Stimulated activated naive CD8-positive, alpha-beta T cell treated with anti-CD3 and anti-CD28 coated beads, Interleukin-15, amount 100 ng/mL, for 72 hours (primary cell): Measurements from ENCODE around the gene MS4A1.
A peak's percentile ranks its signal among the peaks of the same experiment; 100 is the strongest.
"Not testable (repeated sequence)": the region's sequence is repeated elsewhere in the genome, so short reads cannot be mapped to it uniquely, and the experiment has no call there.

Experiments
- ATAC-seq: fragments of 150-1000 bp; cut with Tn5 transposase; 2 replicates; pipeline ENCODE4 v1.10.0; 2021; ENCODE audit warnings: mild to moderate bottlenecking, moderate library complexity
- DNase-seq, 2 donors: peaks; one replicate each; pipeline ENCODE4 v3.0.0; 2021 to 2022
- H3K27ac Mint-ChIP-seq, 2 donors: one replicate each; pipeline ENCODE4 v1.8.0; 2022; ENCODE audit warnings: mild to moderate bottlenecking in 2 of 2, mixed read lengths in 2 of 2, moderate library complexity in 2 of 2
- H3K27me3 Mint-ChIP-seq: one replicate; pipeline ENCODE4 v1.8.0; 2022; ENCODE audit warnings: mixed read lengths
- H3K4me1 Mint-ChIP-seq: one replicate; pipeline ENCODE4 v1.8.0; 2022; ENCODE audit warnings: mild to moderate bottlenecking, mixed read lengths
- H3K4me3 Mint-ChIP-seq, 2 donors: one replicate each; pipeline ENCODE4 v1.8.0; 2022; ENCODE audit warnings: mild to moderate bottlenecking in 2 of 2, mixed read lengths in 2 of 2, moderate library complexity in 1 of 2
- H3K9me3 Mint-ChIP-seq, 2 donors: one replicate each; pipeline ENCODE4 v1.8.0; 2022; ENCODE audit warnings: mixed read lengths in 2 of 2

Gene MS4A1

GRCh38 chr11:60485987-60486386, 30.3 kb downstream of the MS4A1 start:
- Mint-ChIP-seq H3K4me1 (no peaks in the 10 kb centered on the region), H3K4me3 (no peak overlapping the region), H3K9me3 (no peaks in the 10 kb centered on the region), H3K27ac (no peak overlapping the region), H3K27me3 (no peaks in the 10 kb centered on the region)
- no peak for DNase-seq
- ATAC-seq, result peak; percentile 76

- DNase-seq, result no peak
- Mint-ChIP-seq H3K4me3 (no peak within 1 kb of the TSS), H3K27ac (no peak within 1 kb of the TSS), H3K4me1 (no peaks in the 10 kb centered on the region), H3K9me3 (no peaks in the 10 kb centered on the region), H3K27me3 (peaks cover 8% of the 10 kb centered on the region)
- ATAC-seq, result no peak
Observed at GRCh38 chr11:60492488-60493009, 36.9 kb downstream of the MS4A1 start, which contains the start of gene MS4A12. Gene MS4A12, plus strand, starts transcription at chr11:60492778. Its CDS starts 4,541 bp downstream, at chr11:60497319.

GRCh38 chr11:60493454-60493853, 37.8 kb downstream of the MS4A1 start:
- Mint-ChIP-seq H3K4me3 (no peak overlapping the region), H3K27ac (no peak overlapping the region), H3K9me3 (no peaks in the 10 kb centered on the region), H3K4me1 (peaks cover under 1% of the 10 kb centered on the region), H3K27me3 (peaks cover 16% of the 10 kb centered on the region)
- ATAC-seq, result no peak
- DNase-seq, result no peak

- peaks cover 7% of the 10 kb centered on the region for H3K4me1 Mint-ChIP-seq
- no peak overlapping the region for H3K4me3 Mint-ChIP-seq
- H3K27ac Mint-ChIP-seq, result peak overlapping the region in 1 of 2 donors; percentile 15
- peaks cover 44% of the 10 kb centered on the region for H3K27me3 Mint-ChIP-seq
- ATAC-seq, result no peak
- no peak for DNase-seq
- H3K9me3 Mint-ChIP-seq, result no peaks in the 10 kb centered on the region
Observed at GRCh38 chr11:60498399-60498798, 42.8 kb downstream of the MS4A1 start.

GRCh38 chr11:60498853-60499252, 43.2 kb downstream of the MS4A1 start:
- DNase-seq, result no peak
- Mint-ChIP-seq H3K9me3 (no peaks in the 10 kb centered on the region), H3K27me3 (peaks cover 44% of the 10 kb centered on the region), H3K4me1 (peaks cover 7% of the 10 kb centered on the region), H3K27ac (peak overlapping the region in 1 of 2 donors; percentile 15), H3K4me3 (no peak overlapping the region)
- no peak for ATAC-seq

GRCh38 chr11:60500276-60500910, 44.7 kb downstream of the MS4A1 start:
- ATAC-seq (no peak), DNase-seq (no peak)
- H3K27me3 Mint-ChIP-seq, result peaks cover 44% of the 10 kb centered on the region
- no peak overlapping the region for H3K27ac Mint-ChIP-seq
- no peaks in the 10 kb centered on the region for H3K9me3 Mint-ChIP-seq
- H3K4me3 Mint-ChIP-seq, result no peak overlapping the region
- peaks cover 21% of the 10 kb centered on the region for H3K4me1 Mint-ChIP-seq

- DNase-seq (no peak), ATAC-seq (no peak)
- H3K4me1 Mint-ChIP-seq, result peaks cover 21% of the 10 kb centered on the region
- no peak overlapping the region for H3K27ac Mint-ChIP-seq
- peaks cover 54% of the 10 kb centered on the region for H3K27me3 Mint-ChIP-seq
- no peaks in the 10 kb centered on the region for H3K9me3 Mint-ChIP-seq
- no peak overlapping the region for H3K4me3 Mint-ChIP-seq
Observed at GRCh38 chr11:60502221-60502775, 46.7 kb downstream of the MS4A1 start.

- peaks cover 3 to 7% of the 10 kb centered on the region in 2 donors for H3K9me3 Mint-ChIP-seq
- H3K4me1 Mint-ChIP-seq, result peaks cover 14% of the 10 kb centered on the region
- DNase-seq, result peak; percentile 28 to 42
- H3K4me3 Mint-ChIP-seq, result no peak overlapping the region
- peak overlapping the region in 1 of 2 donors; percentile 62 for H3K27ac Mint-ChIP-seq
- ATAC-seq, result peak; percentile 88
- H3K27me3 Mint-ChIP-seq, result peaks cover 51% of the 10 kb centered on the region
Observed at GRCh38 chr11:60504219-60504905, 48.7 kb downstream of the MS4A1 start.

- not testable (repeated sequence) for H3K27ac Mint-ChIP-seq, ATAC-seq, H3K4me3 Mint-ChIP-seq, DNase-seq, H3K4me1 Mint-ChIP-seq, H3K9me3 Mint-ChIP-seq
- peaks cover 38% of the 10 kb centered on the region for H3K27me3 Mint-ChIP-seq
Observed at GRCh38 chr11:60509609-60510008, 54.0 kb downstream of the MS4A1 start.

- H3K27me3 Mint-ChIP-seq, result peaks cover 42% of the 10 kb centered on the region
- not testable (repeated sequence) for H3K4me1 Mint-ChIP-seq, H3K27ac Mint-ChIP-seq, H3K4me3 Mint-ChIP-seq, ATAC-seq, DNase-seq, H3K9me3 Mint-ChIP-seq
Observed at GRCh38 chr11:60510209-60510608, 54.6 kb downstream of the MS4A1 start.

- ATAC-seq (no peak), DNase-seq (no peak)
- no peak overlapping the region for H3K27ac Mint-ChIP-seq
- peaks cover 51% of the 10 kb centered on the region for H3K27me3 Mint-ChIP-seq
- H3K4me1 Mint-ChIP-seq, result no peaks in the 10 kb centered on the region
- H3K9me3 Mint-ChIP-seq, result peaks cover 3 to 7% of the 10 kb centered on the region in 2 donors
- no peak overlapping the region for H3K4me3 Mint-ChIP-seq
Observed at GRCh38 chr11:60511393-60511792, 55.7 kb downstream of the MS4A1 start.

- peaks cover 3 to 5% of the 10 kb centered on the region in 2 donors for H3K9me3 Mint-ChIP-seq
- peaks cover 38% of the 10 kb centered on the region for H3K27me3 Mint-ChIP-seq
- H3K4me3 Mint-ChIP-seq, result no peak overlapping the region
- no peak for ATAC-seq
- H3K4me1 Mint-ChIP-seq, result no peaks in the 10 kb centered on the region
- H3K27ac Mint-ChIP-seq, result no peak overlapping the region
- no peak for DNase-seq
Observed at GRCh38 chr11:60512651-60513225, 57.1 kb downstream of the MS4A1 start.

GRCh38 chr11:60513496-60514460, 58.1 kb downstream of the MS4A1 start:
- peaks cover under 1 to 3% of the 10 kb centered on the region in 2 donors for H3K9me3 Mint-ChIP-seq
- peaks cover 36% of the 10 kb centered on the region for H3K27me3 Mint-ChIP-seq
- H3K27ac Mint-ChIP-seq, result no peak overlapping the region
- ATAC-seq (no peak), DNase-seq (no peak)
- no peaks in the 10 kb centered on the region for H3K4me1 Mint-ChIP-seq
- H3K4me3 Mint-ChIP-seq, result no peak overlapping the region

GRCh38 chr11:60515144-60515855, 59.7 kb downstream of the MS4A1 start, which contains the start of gene MS4A13:
Gene MS4A13, plus strand, starts transcription at chr11:60515392. Its CDS starts 2,692 bp downstream, at chr11:60518084.
- no peak for ATAC-seq
- H3K27ac Mint-ChIP-seq, result no peak within 1 kb of the TSS
- DNase-seq, result no peak
- H3K4me3 Mint-ChIP-seq, result no peak within 1 kb of the TSS
- peaks cover 48% of the 10 kb centered on the region for H3K27me3 Mint-ChIP-seq
- H3K9me3 Mint-ChIP-seq, result peaks cover 0 to 9% of the 10 kb centered on the region in 2 donors
- H3K4me1 Mint-ChIP-seq, result no peaks in the 10 kb centered on the region
